ENCODE data around the gene SHROOM3.

DNA sequence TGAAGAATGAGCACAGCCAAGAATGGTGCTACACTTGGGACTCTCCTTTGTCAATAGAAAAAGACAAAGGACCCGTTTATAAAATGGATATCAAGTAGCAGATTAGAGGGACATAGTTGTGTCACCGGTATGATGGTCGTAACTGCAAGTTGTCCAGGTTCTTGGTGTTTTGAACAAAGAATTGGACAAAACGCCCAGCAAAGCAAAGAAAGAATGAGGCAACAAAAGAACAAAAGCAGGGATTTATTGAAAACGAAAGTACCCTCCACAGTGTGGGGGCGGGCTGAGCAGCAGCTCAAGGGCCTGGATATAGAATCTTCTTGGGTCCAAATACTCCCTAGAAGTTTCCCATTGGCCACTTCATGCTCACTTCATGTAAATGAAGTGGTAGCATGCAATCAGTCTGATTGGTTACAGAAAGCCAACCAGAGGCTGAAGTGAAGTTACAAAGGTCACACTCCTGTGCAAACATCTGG, 54.7 kb downstream of the SHROOM3 start:
- TF ChIP-seq POLR2A (IDR thresholded peaks at IDR 0.05; ENCODE audit: low read length) (no peak), GATA1 (IDR thresholded peaks at IDR 0.05; ENCODE audit: low read depth, low read length) (no peak)

Measured in erythroblast (primary cell).